HL-60 (cell line): ENCODE measurements around the gene SLC9A3.

Source experiments
- CTCF ChIP-seq: IDR thresholded peaks from one replicate; pipeline ENCODE4 v1.5.1; 2011; ENCODE audit warnings: low read length, control low read depth, inconsistent platforms; ENCODE audit not compliant: insufficient read depth
- REST ChIP-seq: IDR thresholded peaks from 2 replicates; pipeline ENCODE4 v1.6.1; 2012; ENCODE audit warnings: low read depth; ENCODE audit not compliant: insufficient replicate concordance

GRCh38 chr5:428754-429452 lies 95.3 kb downstream of the SLC9A3 start:
- TF ChIP-seq CTCF (no peak), REST (no peak)
